OCI-M2 (cell line): ENCODE data around the gene SLC22A13.
"Not testable (repeated sequence)": the region's sequence is repeated elsewhere in the genome, so short reads cannot be mapped to it uniquely, and the experiment has no call there.

Source experiments
- DNase-seq: peaks from one replicate; lab custom pipeline; 2025; ENCODE audit not compliant: unreplicated experiment; lab: John Stamatoyannopoulos, UW

The SLC22A13 gene

DNA sequence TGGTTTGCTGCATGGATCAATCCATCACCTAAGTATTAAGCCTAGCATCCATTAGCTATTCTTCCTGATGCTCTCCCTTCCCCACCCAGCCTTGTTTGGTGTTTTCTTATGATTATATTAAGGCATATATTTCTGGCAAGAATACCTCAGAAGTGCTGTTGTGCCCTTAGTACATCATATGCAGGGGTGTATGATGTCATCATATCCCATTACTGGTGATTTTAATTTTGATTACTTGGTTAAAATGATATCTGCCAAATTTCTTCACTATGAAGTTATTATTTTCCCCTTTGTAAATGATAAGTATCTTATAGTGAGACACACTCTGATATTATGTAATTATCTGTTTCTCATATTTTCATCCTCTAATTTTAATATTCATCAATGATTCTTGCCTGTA is 31.9 kb downstream of the SLC22A13 start:
- no peak for DNase-seq

- DNase-seq, result no peak
Observed at GRCh38 chr3:38297947-38298711, 32.5 kb downstream of the SLC22A13 start.

DNA sequence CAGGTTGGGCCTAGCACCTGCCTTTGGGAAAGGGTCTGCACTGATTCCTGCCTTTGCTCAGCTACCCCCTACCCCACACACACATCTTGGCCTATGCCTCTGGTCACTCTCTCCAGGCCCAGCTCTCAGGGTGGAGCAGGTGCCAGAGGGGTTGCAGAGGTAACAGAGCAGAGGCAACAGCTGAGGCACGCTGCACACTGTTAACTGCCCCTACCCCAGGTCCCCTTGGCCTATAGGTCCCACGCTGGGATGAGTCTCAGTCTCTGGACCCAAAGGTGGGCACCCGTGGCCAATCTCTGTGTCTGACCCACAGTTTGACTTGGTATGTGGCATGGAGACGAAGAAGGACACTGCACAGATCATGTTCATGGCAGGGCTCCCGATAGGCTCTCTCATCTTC is 41.3 kb downstream of the SLC22A13 start:
- DNase-seq, result no peak

DNA sequence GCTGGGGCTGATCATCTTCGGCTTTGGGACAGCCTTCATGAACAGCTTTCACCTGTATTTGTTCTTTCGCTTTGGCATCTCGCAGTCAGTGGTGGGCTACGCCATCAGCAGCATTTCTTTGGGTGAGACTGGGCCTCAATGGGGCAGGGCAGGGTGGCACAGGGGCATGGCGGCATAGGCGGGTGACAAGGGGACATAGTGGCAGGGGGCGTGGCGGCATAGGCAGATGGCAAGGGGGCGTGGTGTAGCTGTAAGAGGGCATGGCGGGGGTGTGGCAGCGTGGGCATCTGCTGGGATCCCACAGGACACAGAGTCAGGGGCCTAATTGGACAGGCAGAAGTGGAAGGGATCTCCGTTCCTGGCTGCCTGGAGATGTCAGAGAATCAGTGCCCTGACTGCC is 42.0 kb downstream of the SLC22A13 start:
- no peak for DNase-seq

- DNase-seq, result no peak
Observed at GRCh38 chr3:38308456-38308855, 42.8 kb downstream of the SLC22A13 start.

DNA sequence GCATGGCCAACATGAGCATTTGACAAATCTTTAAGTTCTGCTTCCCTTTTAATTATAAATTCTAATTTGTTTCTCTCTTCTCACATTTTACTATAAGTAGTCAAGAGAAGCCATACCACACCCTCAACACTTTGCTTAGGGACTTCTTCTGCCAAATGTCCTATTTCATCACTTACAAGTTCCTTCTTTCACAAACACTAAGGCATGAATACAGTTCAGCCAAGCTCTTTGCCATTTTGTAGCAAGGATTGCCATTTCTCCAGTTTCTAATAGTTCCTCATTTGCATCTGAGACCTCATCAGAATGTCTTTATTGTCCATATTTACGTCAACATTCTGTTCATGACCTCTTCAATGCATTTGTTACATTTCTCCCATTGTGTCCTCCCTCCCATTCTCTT is 45.9 kb downstream of the SLC22A13 start:
- DNase-seq, result no peak

DNA sequence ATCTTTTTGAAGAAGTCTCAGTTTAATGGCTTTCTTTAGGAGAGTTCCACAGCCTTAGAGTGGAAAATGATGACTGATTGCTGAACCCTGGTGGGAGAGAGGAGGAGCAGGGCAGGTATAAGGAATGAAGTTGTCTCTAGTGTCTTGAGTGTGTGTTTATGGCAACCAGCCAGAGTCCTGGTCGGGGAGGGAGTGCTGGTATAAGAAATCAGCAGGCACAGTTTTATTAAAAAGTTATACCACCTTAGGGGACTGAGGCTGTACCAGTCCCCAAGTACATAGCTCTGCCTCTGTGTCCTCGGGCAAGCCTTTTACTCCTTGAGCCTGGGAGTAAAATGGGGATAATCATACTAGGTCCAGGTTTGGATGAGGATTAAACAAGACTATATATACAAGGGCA is 46.3 kb downstream of the SLC22A13 start:
- DNase-seq, result no peak

- DNase-seq, result no peak
Observed at GRCh38 chr3:38312356-38312755, 46.7 kb downstream of the SLC22A13 start.

DNA sequence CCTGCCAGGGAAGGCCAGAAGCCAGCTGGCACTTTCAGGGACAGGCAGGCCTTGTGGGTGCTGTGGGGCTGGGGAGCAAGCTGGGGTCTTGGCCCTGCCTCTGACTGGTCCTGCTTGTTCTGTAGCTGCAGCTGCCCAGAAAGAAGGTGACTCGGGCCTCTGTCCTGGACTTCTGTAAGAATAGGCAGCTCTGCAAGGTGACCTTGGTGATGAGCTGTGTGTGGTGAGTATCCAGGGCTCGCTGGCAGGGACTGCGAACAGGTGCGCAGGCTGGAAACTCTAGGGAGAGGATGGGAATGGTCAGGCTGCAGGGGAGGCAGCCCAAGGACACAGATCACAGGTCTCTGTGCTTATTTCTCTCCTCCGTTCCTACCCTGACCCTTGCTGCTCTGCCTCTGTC is 47.7 kb downstream of the SLC22A13 start:
- DNase-seq, result no peak

DNA sequence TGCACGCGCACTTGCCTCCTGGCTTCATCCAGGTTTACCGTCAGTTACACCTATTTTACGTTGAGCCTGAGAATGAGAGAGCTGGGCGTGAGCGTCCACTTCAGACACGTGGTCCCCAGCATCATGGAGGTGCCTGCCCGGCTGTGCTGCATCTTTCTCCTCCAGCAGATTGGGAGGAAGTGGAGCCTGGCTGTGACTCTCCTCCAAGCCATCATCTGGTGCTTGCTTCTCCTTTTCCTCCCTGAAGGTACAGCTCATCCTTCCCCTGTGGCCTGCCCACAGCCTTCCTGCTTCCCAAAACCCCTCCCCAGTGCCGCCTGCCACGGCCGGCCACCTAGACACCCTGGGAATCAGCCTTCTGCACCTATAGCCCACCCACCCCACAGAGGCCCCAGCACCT is 48.1 kb downstream of the SLC22A13 start:
- no peak for DNase-seq

- DNase-seq, result no peak
Observed at GRCh38 chr3:38314112-38314763, 48.6 kb downstream of the SLC22A13 start.

GRCh38 chr3:38314764-38315487 is 49.3 kb downstream of the SLC22A13 start:
- no peak for DNase-seq

DNA sequence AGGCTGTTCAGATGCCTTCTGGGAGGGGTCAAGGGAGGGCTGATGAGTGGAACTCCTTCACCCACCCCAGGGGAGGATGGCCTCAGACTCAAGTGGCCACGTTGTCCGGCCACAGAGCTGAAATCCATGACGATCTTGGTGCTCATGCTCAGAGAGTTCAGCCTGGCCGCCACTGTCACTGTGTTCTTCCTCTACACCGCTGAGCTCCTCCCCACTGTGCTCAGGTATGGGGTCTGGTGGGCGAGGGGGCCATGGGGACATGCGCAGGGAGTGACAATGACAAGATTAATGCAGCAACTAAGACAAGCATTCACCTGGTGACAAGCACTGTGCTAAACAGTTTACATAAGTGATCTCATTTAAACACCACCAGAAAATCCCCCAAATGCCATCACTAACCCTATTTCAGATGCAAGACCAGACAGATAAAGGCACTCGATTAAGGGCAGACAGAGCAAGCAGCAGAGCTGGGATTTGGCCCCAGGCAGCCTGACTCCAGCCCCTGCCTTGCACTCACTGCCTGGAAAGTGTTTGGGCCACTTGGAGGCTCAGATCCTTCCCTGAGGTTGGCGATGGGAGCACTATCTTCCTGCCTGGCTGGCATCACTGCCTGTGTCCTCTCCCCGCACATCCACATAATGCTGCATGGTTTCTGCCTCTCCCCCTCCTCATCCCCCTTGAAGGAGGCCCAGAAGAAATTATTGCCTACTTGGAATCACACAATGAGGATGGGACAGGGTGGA is 50.0 kb downstream of the SLC22A13 start:
- no peak for DNase-seq

GRCh38 chr3:38316356-38317191 is 51.0 kb downstream of the SLC22A13 start:
- DNase-seq, result no peak

- no peak for DNase-seq
Observed at GRCh38 chr3:38317192-38317759, 51.7 kb downstream of the SLC22A13 start.

- no peak for DNase-seq
Observed at GRCh38 chr3:38318766-38319671, 53.4 kb downstream of the SLC22A13 start.

DNA sequence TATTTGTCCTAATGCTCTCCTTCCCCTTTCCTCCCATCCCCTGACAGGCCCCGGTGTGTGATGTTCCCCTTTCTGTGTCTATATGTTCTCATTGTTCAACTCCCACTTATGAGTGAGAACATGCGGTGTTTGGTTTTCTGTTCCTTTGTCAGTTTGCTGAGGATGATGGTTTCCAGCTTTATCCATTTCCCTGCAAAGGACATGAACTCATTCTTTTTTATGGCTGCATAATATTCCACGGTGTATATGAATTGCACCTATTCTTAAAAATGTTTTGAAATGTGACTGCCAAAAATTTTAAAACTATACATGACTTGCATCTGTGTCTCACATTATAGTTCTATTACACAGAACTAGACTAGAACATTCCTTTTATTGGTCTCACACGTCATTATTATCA is 55.0 kb downstream of the SLC22A13 start:
- not testable (repeated sequence) for DNase-seq

DNA sequence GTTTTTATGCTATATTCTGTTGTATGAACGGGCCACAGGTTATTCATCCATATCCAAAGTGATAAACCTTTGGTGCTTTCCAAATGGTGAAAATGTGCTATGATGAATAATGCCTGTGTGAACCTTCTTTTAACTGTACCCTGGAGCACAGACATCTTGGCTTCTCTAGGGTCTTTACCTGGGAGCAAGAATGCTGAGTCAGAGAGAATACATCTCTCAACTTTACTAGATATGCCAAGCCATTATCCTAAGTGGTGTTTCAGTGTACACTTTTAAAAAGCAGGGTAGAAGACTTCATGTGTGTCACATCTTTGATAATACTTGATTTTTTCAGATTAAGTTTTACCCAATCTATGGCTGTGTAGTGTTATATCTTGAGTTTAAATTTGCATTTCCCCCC is 57.4 kb downstream of the SLC22A13 start:
- no peak for DNase-seq

GRCh38 chr3:38325256-38325655 is 59.6 kb downstream of the SLC22A13 start:
- no peak for DNase-seq
